CD4-positive, alpha-beta T cell treated with Interleukin-17A for 1 hour (primary cell): ENCODE measurements around the gene UCN.
"Not testable (repeated sequence)": the region's sequence is repeated elsewhere in the genome, so short reads cannot be mapped to it uniquely, and the experiment has no call there.

Experiments used
- DNase-seq: peaks from one replicate; pipeline ENCODE4 v3.0.0-alpha.2; 2020

Gene UCN

DNA sequence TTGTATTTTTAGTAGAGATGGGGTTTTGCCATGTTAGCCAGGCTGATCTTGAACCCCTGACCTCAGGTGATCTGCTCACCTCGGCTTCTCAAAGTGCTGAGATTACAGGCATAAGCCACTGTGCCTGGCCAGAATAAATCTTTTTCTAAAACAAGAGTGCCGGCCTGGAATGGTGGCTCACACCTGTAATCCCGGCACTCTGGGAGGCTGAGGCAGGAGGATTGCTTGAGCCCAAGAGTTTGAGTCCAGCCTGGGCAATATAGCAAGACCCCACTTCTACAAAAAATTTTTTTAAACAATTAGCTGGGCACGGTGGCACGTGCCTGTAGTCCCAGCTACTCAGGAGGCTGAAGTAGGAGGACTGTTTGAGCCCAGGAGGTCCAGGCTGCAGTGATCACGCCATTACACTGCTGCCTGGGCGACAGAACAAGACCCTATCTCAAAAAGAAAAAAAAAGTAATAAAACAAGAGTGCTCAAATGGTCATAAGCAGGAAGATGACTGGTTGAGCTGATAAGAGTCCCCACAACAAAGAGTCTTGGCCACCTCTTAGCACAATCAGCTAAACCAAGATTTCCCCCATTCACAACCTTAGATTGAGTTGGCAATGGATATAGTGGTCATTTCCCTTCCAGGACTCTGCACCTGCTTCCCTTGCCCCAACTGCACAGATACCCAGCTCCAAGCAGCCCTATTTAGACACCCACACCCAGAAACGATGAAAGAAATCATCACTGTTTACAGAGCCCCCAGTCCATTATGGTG, 5.8 kb upstream of the UCN start:
- DNase-seq: no peak

GRCh38 chr2:27312152-27312551, 3.9 kb upstream of the UCN start:
- DNase-seq: no peak

- no peak for DNase-seq
These were observed 1.4 kb upstream of the UCN start for GRCh38 chr2:27309651-27310050.

GRCh38 chr2:27307545-27308358, 493 bp downstream of the UCN start:
- DNase-seq: no peak

- DNase-seq: no peak
These were observed 1.0 kb downstream of the UCN start for GRCh38 chr2:27307287-27307544.

DNA sequence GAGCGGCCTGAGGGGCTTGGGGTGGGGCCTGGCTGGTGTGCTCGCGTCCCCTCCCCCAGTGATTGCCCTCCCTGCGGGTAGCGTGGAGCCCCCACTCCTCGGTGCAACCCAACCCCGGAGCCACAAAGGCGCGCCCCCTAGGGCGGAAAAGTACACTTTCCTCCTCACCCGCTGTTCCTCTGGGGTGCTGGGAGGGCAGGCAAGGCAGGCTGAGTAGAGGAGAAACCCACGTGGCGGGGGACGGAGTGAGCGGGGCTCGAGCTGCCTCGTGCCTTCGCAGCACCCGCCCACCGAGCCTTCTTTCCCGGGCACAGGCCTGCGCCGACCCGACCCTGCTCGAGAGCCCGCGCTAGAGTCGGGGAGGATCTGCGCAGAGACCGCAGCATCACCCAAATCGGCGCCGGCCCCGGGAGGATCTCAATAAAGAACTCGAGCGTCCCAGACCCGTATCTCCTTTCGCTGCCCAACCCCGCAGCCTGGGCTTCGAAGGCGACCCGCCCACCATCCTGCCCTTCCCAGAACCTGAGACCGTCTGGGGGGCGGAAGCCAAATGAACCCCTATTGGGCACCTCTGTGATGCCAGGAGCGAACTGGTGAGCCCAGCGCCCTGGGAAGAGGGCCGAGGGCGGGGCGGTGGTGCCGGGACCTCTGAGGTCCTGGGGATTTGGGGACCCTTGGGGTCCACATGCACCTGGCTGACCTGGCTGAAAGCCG, 1.5 kb downstream of the UCN start:
- peak; percentile 17 for DNase-seq

DNA sequence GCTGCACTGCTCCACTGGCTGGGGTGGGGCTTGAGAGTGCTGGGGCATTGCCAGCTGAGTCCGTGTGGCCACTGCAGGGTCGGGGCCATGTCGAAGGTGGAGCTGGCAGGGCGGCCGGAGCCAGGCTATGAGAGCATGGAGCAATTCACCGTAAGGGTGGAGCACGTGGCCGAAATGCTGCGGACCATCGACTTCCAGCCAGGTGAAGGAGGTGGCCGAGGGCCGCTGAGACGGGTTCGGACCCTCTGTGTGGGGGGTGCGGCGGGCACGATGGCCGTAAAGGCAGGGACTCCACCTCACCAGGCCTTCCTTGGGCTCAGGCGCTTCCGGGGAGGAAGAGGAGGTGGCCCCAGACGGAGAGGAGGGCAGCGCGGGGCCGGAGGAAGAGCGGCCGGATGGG, 2.1 kb downstream of the UCN start:
- DNase-seq: no peak

- DNase-seq: no peak
These were observed 2.7 kb downstream of the UCN start for GRCh38 chr2:27305516-27305915.

GRCh38 chr2:27304488-27305240, 3.6 kb downstream of the UCN start:
- no peak for DNase-seq

- DNase-seq: peak; percentile 70
These were observed 4.9 kb downstream of the UCN start for GRCh38 chr2:27303093-27304025.

DNA sequence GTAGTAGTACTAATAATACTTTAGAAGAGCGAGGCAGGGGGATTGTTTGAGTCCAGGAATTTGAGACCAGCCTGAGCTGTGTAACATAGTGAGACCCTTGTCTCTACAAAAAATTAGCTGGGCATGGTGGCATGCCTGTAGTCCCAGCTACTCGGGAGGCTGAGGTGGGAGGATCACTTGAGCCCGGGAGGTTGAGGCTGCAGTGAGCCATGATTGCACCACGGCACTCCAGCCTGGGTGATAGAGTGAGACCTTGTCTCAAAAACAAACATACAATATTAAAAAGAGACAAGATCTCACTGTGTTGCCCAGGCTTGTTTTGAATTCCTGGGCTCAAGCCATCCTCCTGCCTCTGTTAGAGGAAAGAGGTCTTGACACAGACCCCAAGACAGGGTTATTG, 7.6 kb downstream of the UCN start:
- DNase-seq: not testable (repeated sequence)

DNA sequence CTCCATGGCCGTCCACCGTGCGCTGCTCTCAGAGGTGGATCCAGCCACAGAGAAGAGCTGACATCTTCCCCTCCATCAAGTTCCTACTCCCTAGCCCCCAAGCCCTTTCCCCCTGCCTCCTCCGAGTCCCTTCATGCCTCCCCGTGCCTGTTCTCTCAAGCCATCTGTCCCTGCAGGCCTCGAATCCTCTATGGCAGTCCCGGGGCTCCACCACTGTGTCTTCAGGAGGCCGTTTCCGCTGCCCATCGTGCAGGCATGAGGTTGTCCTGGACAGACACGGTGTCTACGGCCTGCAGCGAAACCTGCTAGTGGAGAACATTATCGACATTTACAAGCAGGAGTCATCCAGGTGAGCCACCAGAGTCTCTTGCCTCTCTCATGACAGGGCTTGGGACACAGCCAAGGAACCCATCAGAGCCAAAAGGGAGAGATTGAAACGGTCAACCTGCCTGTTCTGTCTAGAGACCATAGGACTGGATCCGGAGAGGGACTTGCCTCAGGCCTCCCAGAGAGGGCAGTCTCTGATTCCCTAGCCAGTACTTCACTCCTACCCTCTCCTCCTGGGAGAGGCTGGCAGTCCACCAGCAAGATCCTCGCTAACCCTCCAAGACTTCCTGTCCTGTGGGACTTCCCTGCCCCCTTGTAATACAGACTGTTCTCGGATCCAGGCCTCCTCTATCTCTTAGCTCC, 9.7 kb downstream of the UCN start:
- no peak for DNase-seq

DNA sequence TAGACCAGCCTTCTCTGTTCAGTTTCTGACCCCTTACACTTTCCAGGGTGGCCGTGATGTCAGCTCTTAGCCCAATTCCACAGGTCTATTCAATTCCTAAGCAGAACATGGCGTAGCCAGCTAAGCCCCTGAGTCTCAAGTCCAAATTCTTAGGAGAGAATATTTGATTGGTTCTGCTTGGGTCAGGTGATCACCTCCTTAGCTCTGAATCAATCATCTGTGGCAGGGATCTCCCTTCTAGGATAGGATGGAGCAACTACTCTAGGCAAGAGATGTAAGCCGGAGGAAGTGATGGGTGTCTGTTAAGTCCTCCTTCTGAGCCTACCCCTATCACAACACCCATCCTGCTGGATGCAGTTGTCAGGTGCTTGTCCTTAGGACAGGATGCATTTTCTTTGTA, 11.1 kb downstream of the UCN start:
- DNase-seq: no peak

GRCh38 chr2:27296481-27296880, 11.8 kb downstream of the UCN start:
- no peak for DNase-seq

- DNase-seq: no peak
These were observed 13.3 kb downstream of the UCN start for GRCh38 chr2:27294928-27295327.

DNA sequence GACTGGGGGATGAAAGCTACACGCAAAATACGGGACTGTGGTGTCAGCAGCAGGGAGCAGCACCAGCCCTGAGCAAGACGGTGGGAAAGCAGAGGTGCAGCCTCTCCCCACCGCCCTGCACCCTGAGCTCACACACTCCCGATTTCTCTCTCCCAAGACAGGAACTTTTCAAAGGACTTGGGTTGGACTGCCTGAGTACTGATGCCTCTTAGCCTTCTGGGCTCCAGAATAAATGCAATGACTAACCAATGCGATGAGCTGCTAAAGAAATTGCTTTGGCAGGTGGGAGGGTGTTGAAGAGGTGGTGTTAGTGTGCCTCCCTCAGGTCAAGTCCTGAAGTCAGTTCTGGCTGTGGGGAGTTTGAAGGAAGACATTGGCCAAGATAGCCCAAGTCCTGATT, 16.4 kb downstream of the UCN start:
- DNase-seq: no peak

DNA sequence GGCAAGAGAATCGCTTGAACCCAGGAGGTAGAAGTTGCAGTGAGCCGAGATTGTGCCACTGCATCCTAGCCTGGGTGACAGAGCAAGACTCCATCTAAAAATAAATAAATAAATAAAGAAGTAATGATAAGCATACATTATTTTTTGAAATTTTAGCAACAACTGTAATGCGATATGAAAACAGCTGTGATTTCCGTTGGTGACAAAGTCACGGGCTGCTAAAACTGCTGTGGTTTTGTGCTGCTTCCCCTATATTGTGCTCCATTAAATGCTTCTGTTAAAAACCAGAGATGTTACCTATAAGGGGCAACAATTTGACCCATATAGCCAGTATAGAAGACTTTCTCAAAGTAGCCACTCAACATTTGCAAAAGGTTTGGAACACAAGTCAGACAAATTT, 17.7 kb downstream of the UCN start:
- DNase-seq: no peak

- no peak for DNase-seq
These were observed 19.6 kb downstream of the UCN start for GRCh38 chr2:27288610-27289009.

DNA sequence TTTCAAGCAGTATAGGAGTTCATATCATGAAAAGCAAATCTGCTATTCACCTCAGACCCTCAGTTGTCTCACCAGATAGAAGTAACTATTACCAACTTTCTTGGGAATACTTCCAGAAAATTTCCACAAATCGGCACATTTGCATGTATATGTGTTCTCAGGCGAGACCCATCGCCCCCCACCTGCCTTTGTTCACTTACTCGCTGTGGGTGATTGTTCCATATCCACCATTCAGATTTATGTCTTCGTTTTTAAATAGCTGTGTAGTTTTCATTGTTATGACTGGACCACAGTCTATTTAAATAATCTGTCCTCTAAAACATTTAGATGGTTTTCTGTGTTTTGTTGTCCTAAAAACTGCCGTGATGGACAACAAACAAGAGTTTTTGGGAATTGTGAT, 22.8 kb downstream of the UCN start:
- DNase-seq: no peak

- no peak for DNase-seq
These were observed 23.2 kb downstream of the UCN start for GRCh38 chr2:27284996-27285395.

- DNase-seq: no peak
These were observed 25.4 kb downstream of the UCN start for GRCh38 chr2:27282892-27283291.
